Activated T-cell treated with anti-CD3 and anti-CD28 coated beads, Interleukin-2, amount 50 U/mL, for 1 hour (primary cell): ENCODE data around the gene DUSP22.
"Not testable (repeated sequence)": the region's sequence is repeated elsewhere in the genome, so short reads cannot be mapped to it uniquely, and the experiment has no call there.

Source experiments
- DNase-seq: peaks from one replicate; pipeline ENCODE4 v3.0.0-alpha.2; 2020

DUSP22 gene

GRCh38 chr6:291697-292505, at the start of gene DUSP22:
Gene DUSP22, plus strand, starts transcription at chr6:292487. Its CDS starts 53 bp downstream, at chr6:292540.
- peak; percentile 85 for DNase-seq

- DNase-seq = no peak
Measured at GRCh38 chr6:246352-246751, 45.9 kb upstream of the DUSP22 start.

- DNase-seq = no peak
Measured at GRCh38 chr6:247351-247750, 44.9 kb upstream of the DUSP22 start.

- DNase-seq = not testable (repeated sequence)
Measured at GRCh38 chr6:248046-248445, 44.2 kb upstream of the DUSP22 start.

- DNase-seq = no peak
Measured at GRCh38 chr6:250676-251075, 41.6 kb upstream of the DUSP22 start.

GRCh38 chr6:251920-252319, 40.4 kb upstream of the DUSP22 start:
- DNase-seq = no peak

GRCh38 chr6:252775-253535, 39.3 kb upstream of the DUSP22 start:
- no peak for DNase-seq

GRCh38 chr6:254016-254415, 38.3 kb upstream of the DUSP22 start:
- no peak for DNase-seq

GRCh38 chr6:255041-255750, 37.1 kb upstream of the DUSP22 start:
- DNase-seq = no peak

GRCh38 chr6:255751-256083, 36.6 kb upstream of the DUSP22 start:
- DNase-seq = no peak

GRCh38 chr6:256169-256568, 36.1 kb upstream of the DUSP22 start:
- no peak for DNase-seq

- DNase-seq = no peak
Measured at GRCh38 chr6:257031-257725, 35.1 kb upstream of the DUSP22 start.

GRCh38 chr6:257774-258173, 34.5 kb upstream of the DUSP22 start:
- no peak for DNase-seq

- no peak for DNase-seq
Measured at GRCh38 chr6:259316-259715, 33.0 kb upstream of the DUSP22 start.

GRCh38 chr6:259901-260508, 32.3 kb upstream of the DUSP22 start:
- no peak for DNase-seq

- DNase-seq = no peak
Measured at GRCh38 chr6:264626-265025, 27.7 kb upstream of the DUSP22 start.

- no peak for DNase-seq
Measured at GRCh38 chr6:268394-268935, 23.8 kb upstream of the DUSP22 start.

GRCh38 chr6:273551-274058, 18.7 kb upstream of the DUSP22 start:
- DNase-seq = no peak

GRCh38 chr6:277746-278145, 14.5 kb upstream of the DUSP22 start:
- DNase-seq = no peak

- DNase-seq = no peak
Measured at GRCh38 chr6:278494-278893, 13.8 kb upstream of the DUSP22 start.

GRCh38 chr6:279341-280029, 12.8 kb upstream of the DUSP22 start:
- DNase-seq = no peak
